SKM-1 treated with dmso at 0.1 percent for 144 hours (cell line): Measurements from ENCODE around the gene ATP2B3.

Experiments used
- DNase-seq: peaks from one replicate; lab custom pipeline; 2025; ENCODE audit not compliant: unreplicated experiment; lab: John Stamatoyannopoulos, UW

Gene ATP2B3

GRCh38 chrX:153488231-153488914 is 29.1 kb upstream of the ATP2B3 start:
- no peak for DNase-seq

- no peak for DNase-seq
Measured at GRCh38 chrX:153490217-153490930, 27.1 kb upstream of the ATP2B3 start.

DNA sequence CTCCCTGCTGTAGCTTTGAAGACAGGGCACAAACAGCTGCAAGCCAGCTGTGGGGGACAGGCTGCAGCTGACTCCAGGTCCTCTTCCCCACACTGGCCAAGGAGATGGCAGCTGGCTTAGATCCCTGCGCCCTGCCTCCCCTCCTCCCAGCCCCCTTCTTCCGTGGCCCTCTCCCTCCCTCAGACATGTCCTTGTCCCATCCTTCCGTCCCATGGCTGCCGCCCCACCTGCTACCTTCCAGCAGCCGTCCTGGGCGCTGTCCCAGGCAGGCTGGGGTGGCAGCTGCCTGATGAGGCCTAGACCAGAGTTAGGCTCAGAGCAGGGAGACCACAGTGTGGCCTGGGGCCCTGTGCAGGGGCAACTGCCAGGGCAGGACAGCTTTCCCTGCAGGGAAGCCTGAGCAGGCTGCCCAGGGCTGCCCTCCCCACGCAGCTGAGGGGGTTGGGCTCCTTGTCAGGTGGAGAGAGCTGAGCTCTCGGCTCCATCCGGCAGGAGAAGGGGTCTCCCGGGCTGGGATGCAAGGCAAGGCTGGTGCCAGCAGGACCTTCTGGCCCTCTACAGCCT is 26.0 kb upstream of the ATP2B3 start:
- DNase-seq, result no peak

GRCh38 chrX:153491918-153492317 is 25.5 kb upstream of the ATP2B3 start:
- no peak for DNase-seq

GRCh38 chrX:153492543-153492942 is 24.9 kb upstream of the ATP2B3 start:
- DNase-seq, result no peak

DNA sequence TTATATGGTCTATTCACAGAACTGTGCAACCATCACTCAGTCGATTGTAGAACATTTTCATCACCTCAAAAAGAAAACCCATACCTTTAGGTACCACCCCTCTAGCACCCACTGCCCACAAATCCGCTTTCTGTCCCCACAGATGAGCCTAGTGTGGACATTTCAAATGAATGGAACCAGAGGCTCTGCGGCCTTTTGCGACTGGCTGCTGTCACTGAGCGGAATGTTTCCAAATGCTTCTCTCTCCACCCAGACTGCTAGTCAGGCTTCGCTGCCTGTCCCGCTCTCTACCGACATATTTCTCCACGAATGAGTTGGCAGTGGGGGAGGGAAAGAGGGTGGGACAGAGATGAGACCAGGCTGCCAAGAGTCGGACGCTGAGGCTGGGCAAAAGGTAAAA is 24.4 kb upstream of the ATP2B3 start:
- no peak for DNase-seq

DNA sequence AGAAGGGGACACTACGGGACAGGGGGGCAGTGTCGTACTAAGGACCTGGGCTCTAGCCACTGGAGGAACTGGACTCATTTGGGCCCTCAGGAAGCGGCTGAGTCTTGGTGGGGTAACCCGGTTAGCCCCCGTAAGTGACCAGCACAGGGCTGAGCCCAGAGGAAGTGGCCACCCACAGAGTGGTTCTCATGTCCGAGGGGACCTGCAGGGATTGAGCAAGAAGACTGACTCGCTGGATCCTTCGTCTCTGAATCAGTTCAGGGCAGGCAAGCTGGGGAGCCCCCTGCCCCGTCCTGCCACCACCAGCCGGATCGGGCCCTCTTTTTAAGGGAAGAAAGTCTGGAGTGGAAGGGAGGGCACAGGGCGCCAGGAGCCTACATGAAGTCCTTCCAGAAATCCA is 23.4 kb upstream of the ATP2B3 start:
- no peak for DNase-seq

GRCh38 chrX:153494541-153495361 is 22.7 kb upstream of the ATP2B3 start, which contains the start of gene BGN:
BGN (plus strand) TSS chrX:153494980; CDS start chrX:153504632, 9,652 bp downstream.
- DNase-seq, result no peak

- DNase-seq, result no peak
Measured at GRCh38 chrX:153495362-153495751, 22.1 kb upstream of the ATP2B3 start.

- no peak for DNase-seq
Measured at GRCh38 chrX:153495903-153496589, 21.4 kb upstream of the ATP2B3 start.

DNA sequence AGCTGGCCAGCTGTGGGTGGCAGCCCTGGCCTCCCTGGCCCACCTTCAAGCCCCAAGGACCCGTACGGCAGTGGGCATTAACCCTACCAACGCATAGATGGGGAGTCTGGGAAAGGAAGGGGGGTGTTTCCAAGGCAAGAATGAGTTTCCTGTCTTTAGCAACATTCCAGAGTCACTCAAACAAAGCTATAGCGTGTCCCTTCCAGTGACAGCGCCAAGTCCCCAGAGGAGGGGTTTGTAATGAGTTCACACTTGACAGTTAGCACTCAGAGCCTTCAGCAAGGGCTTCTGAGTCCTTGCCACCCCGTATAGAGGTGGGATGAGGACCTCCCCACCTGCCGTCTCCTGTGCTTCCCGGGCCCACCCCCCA is 20.9 kb upstream of the ATP2B3 start:
- DNase-seq, result no peak

DNA sequence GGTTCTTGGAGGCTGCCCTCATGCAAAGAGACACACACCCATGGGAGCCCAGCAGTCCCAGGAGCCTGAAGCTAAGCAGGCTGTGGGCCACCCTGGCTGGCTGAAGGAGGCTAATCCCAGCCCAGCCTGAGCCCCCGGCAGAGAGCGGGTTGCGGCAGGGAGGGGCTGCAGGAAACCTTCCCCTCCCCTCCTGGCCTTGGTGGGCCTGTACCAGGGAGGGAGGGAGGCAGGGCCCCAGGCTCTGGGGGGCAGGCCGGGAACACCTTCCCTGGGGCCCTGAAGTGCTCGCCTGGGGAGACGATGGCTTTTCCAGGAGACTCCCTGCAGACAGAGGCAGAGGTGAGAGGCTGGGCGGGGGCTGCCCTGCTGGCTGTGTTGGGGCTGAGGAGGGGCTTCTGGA is 19.0 kb upstream of the ATP2B3 start:
- DNase-seq, result no peak

GRCh38 chrX:153499341-153499740 is 18.1 kb upstream of the ATP2B3 start:
- no peak for DNase-seq

DNA sequence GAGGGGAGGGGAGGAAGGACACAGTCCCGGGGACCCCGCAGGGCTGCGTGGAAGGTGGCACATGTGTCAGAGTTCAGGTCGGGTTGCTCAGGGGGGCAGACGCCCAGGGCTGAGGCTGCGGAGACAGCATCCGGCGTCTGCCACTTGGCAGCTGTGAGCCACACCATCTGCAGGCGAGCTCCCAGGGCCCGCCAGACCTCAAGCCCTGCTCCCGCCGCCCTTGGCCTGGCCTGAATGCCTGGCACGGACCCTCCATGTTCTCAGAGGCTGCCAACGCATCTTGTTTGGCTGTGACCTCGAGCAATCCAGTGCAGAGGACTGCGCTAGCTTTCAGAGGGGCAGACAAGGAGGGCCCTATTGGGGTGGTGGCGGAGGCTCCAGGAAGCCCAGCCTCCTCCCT is 17.6 kb upstream of the ATP2B3 start:
- no peak for DNase-seq

- no peak for DNase-seq
Measured at GRCh38 chrX:153500676-153501280, 16.7 kb upstream of the ATP2B3 start.

DNA sequence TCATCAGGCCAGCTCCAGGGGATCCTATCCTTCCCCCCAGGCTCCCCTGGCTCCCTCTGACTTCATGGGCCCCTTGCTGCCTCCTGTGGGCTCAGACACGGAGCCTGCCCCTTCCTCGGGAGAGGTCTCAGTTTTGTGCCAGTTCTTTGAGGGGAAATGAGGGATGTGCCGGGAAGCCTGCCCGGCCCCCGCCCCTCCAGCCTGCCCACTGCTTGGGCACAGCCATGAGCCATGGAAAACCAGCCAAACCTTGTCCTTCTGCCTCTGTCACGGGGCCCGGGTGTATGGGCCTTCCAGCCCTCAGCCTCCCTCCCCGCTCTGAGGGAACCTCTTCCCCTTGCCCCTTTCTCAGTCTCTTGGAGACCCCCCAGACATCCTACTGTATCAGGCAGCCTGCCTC is 15.9 kb upstream of the ATP2B3 start:
- DNase-seq, result no peak

DNA sequence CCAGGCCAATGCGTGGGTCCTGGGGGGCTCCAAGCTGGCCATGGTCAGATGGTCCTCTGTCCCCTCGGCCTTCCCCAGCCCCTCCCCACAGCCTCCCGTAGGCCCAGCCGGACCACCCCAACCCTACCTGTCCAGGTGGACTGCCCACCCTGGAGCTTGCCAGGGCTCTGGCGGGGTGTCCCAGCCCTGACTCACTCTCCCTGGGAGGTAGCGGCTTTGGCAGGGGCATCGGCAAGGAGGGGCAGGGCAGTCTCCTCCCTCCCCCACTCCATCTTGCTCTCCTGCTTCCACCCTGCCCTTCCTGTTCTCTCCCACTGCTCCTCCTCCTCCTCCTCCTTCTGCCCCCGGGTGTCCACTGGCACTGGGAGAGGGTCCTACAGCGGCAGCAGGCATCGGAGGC is 15.3 kb upstream of the ATP2B3 start:
- no peak for DNase-seq

GRCh38 chrX:153502796-153503195 is 14.6 kb upstream of the ATP2B3 start:
- DNase-seq, result no peak

DNA sequence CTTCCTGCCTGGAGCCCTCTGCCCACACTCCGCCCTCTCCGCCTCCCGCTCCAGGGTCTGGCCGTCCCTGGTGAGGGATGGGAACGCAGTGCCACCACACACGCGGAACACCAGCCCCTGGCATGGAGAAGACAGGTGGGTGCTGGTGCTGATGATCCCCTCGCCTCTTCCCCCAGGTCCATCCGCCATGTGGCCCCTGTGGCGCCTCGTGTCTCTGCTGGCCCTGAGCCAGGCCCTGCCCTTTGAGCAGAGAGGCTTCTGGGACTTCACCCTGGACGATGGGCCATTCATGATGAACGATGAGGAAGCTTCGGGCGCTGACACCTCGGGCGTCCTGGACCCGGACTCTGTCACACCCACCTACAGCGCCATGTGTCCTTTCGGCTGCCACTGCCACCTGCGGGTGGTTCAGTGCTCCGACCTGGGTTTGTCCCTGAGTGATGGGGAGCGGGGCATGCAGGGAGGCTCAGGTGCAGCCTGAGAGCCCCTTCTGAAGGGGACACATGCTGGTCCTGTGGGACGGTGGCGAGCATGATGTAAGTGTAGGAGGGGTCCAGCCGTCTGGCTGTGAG is 12.9 kb upstream of the ATP2B3 start:
- no peak for DNase-seq

GRCh38 chrX:153505361-153505760 is 12.1 kb upstream of the ATP2B3 start:
- no peak for DNase-seq
